Left lung (tissue), 10 donors: ENCODE measurements around the gene SYT8. TPM values are rescaled to one million over a fixed set of nuclear protein-coding genes. Genes with fewer than 3 reads are reported as not detected.
A peak's percentile ranks its signal among the peaks of the same experiment; 100 is the strongest.

Experiments used
- ATAC-seq: fragments of 200-7000 bp; cut with Tn5 transposase; one replicate; pipeline ENCODE4 v1.9.1; 2020; ENCODE audit warnings: moderate library complexity
- DNase-seq, 4 donors: peaks; one replicate each; pipeline ENCODE4 v3.0.0-alpha.2; 2013 to 2020
- H3K27ac ChIP-seq, 2 donors: fragments of 200-600 bp; sonication (generic) in 1 of 2; one replicate each; pipeline versions ENCODE4 v1.5.0 to v1.8.0; 2020 to 2021
- H3K27me3 ChIP-seq, 2 donors: fragments of 200-600 bp; sonication (generic) in 1 of 2; one replicate each; pipeline versions ENCODE4 v1.5.0 to v1.8.0; 2020 to 2021
- H3K36me3 ChIP-seq, 2 donors: fragments of 200-600 bp; sonication (generic) in 1 of 2; one replicate each; pipeline versions ENCODE4 v1.5.0 to v1.8.0; 2020 to 2021
- H3K4me1 ChIP-seq, 2 donors: fragments of 200-600 bp; one replicate each; pipeline ENCODE4 v1.8.0; 2021
- H3K4me3 ChIP-seq, 2 donors: fragments of 200-600 bp; sonication (generic) in 1 of 2; one replicate each; pipeline versions ENCODE4 v1.5.0 to v1.8.0; 2020 to 2021; ENCODE audit warnings: mild to moderate bottlenecking in 1 of 2
- H3K9me3 ChIP-seq, 2 donors: fragments of 200-600 bp; sonication (generic) in 1 of 2; one replicate each; pipeline versions ENCODE4 v1.5.0 to v1.8.0; 2020 to 2021
- CTCF ChIP-seq, 2 donors: fragments of 200-600 bp; sonication (generic) in 1 of 2; IDR thresholded peaks; one replicate each; pipeline versions ENCODE4 v1.5.0 to v1.8.0; 2021; ENCODE audit warnings: antibody characterized with exemption in 2 of 2
- intact Hi-C, 2 donors: fragments of 100-400 bp; cut with DNase I; formaldehyde crosslinking; loops; one replicate each; pipeline versions ENCODE4 v1.11.2 to v1.14.2; 2022
- polyA plus RNA-seq, 6 donors: library from polyadenylated mRNA; unstranded; fragments of 120-200 nt; gene quantifications; one replicate each; pipeline ENCODE4 v1.2.1, GENCODE V29; 2013; ENCODE audit not compliant: insufficient read length in 6 of 6
- total RNA-seq, 2 donors: library from RNA; stranded (reverse); fragmentation: NEBNext Ultra II Directional; extraction: Animal tissue kit (Norgen Biotek cat#: 25700); gene quantifications; one replicate each; pipeline ENCODE4 v1.2.1, GENCODE V29; 2021
- donor health status: DM: no; HTN: yes; CAD: no.
- donor health status: DM: no; HTN: no; CAD: no.

SYT8 gene
- total and polyA plus RNA-seq, 8 donors: 0.21 to 8.8 (median 1.1) TPM

DNA sequence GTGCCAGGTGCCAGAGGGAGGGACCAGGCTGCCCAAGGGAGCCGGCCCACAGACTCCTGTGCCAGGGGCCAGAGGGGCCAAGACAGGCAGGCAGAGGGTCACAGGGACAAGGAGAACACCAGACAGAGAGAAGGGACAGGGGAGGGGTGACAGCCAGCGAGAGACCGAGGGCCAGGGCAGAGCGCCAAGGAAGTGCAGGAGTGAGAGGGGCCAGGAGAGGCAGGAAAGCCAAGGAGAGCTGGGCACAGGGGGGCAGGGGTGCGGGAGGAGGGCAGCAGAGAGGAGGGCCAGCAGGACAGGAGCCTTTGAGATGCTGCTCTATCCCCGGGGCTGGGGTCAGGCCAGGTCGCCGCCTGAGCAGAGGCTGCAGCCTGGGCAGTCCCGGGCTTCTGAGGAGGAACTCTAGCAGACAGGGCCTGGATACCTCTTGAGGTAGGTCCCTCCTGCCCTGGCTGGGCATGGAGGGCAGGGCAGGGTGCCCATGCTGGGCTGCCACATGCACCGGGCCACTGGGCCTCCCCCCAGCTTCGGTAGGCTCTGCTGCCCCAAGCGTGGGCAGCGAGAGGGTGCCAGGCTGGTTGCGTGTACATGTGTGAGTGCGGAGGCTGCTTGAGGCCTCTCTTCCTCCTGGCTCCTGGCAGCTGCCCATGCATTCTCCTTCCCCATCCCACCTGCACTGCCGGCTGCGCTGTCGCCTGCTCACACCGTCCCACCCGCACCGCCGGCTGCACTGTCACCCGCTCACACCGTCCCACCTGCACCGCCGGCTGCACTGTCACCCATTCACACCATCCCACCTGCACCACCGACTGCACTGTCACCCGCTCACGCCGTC, 30.3 kb downstream of the SYT8 start:
- ATAC-seq: no peak
- TF ChIP-seq CTCF (IDR thresholded peaks at IDR 0.05): no peak
- intact Hi-C loops: no loop called here
- Histone ChIP-seq H3K4me1 (peaks cover 13 to 42% of the 10 kb centered on the region in 2 donors), H3K27me3 (peaks cover 0 to 26% of the 10 kb centered on the region in 2 donors), H3K36me3 (peaks cover 0 to 14% of the 10 kb centered on the region in 2 donors), H3K4me3 (no peak overlapping the region), H3K9me3 (no peaks in the 10 kb centered on the region), H3K27ac (no peak overlapping the region)
- peak in 1 of 4 donors; percentile 63 for DNase-seq

DNA sequence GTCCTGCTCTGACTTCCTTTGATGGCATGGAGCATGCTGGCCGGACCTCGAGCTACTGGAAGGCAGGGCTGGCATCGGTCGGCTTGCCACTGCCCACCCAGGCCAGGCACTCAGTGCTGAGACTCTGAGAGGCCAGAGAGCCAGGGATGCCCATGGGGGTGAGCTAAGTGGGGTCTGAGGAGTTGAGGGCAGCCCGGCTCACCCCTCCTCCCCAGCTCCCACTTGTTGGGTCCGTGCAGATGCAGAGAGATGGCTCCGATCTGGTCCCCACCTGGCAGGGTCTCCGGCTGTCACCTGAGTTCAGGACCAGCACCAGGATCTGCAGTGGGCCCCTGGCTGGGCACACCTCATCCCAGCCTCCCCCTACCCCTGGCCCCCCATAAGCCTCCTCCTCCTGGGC, 31.4 kb downstream of the SYT8 start:
- Histone ChIP-seq H3K27ac (no peak overlapping the region), H3K27me3 (peaks cover 0 to 37% of the 10 kb centered on the region in 2 donors), H3K4me1 (peaks cover 13 to 54% of the 10 kb centered on the region in 2 donors), H3K4me3 (no peak overlapping the region), H3K9me3 (no peaks in the 10 kb centered on the region), H3K36me3 (peaks cover 0 to 14% of the 10 kb centered on the region in 2 donors)
- intact Hi-C loops: no loop called here
- DNase-seq (peak in 1 of 4 donors; percentile 50), ATAC-seq (no peak)
- TF ChIP-seq CTCF (IDR thresholded peaks at IDR 0.05): no peak

DNA sequence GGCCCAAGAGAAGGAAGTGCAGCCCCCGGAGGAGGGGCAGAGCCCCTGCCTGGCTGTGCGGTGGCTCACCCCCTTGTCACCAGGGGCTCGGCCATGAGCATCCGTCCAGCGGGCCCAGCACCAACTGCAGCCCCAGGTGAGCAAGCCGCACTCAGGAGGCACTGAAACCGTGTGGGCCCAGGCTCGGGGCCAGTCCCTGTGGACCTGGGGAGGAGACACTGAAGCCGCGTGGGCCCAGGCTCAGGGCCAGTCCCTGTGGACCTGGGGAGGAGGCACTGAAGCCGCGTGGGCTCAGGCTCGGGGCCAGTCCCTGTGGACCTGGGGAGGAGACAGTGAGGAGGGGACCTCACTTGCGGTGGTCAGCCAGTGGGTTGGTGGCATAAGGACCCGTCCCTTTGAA, 32.0 kb downstream of the SYT8 start:
- Histone ChIP-seq H3K27ac (no peak overlapping the region), H3K36me3 (peaks cover 0 to 14% of the 10 kb centered on the region in 2 donors), H3K4me1 (peaks cover 13 to 54% of the 10 kb centered on the region in 2 donors), H3K4me3 (no peak overlapping the region), H3K27me3 (peaks cover 0 to 41% of the 10 kb centered on the region in 2 donors), H3K9me3 (no peaks in the 10 kb centered on the region)
- DNase-seq (no peak), ATAC-seq (no peak)
- intact Hi-C loops: no loop called here
- TF ChIP-seq CTCF (IDR thresholded peaks at IDR 0.05): no peak

DNA sequence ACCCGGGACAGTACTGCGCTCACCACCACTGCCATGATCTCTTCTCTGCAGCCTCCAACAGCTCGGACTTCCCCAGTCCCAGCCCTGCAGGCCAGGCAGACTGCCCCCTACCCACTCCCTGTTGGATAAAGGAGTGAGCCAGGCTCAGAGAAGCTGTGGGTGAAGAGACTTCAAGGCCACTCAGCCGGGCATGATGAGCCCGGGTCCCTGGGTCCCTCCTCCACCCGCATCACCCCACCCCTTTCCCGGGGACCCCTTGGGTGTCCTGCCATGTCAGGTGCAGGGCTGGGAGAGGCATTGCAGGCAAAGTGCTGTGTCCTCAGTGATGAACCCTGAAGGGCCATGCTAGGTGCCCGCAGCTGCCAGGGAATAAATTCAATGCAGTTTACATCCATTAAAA, 32.6 kb downstream of the SYT8 start:
- intact Hi-C loops: no loop called here
- Histone ChIP-seq H3K36me3 (peaks cover 0 to 14% of the 10 kb centered on the region in 2 donors), H3K4me3 (no peak overlapping the region), H3K4me1 (peaks cover 13 to 51% of the 10 kb centered on the region in 2 donors), H3K27ac (no peak overlapping the region), H3K9me3 (no peaks in the 10 kb centered on the region), H3K27me3 (peaks cover 0 to 41% of the 10 kb centered on the region in 2 donors)
- DNase-seq: peak in 1 of 4 donors; percentile 33
- ATAC-seq: no peak
- TF ChIP-seq CTCF (IDR thresholded peaks at IDR 0.05): no peak

- Histone ChIP-seq H3K27ac (no peak overlapping the region), H3K4me1 (peaks cover 12 to 43% of the 10 kb centered on the region in 2 donors), H3K36me3 (peaks cover 0 to 14% of the 10 kb centered on the region in 2 donors), H3K27me3 (peaks cover 0 to 41% of the 10 kb centered on the region in 2 donors), H3K4me3 (no peak overlapping the region), H3K9me3 (no peaks in the 10 kb centered on the region)
- DNase-seq (peak in 1 of 4 donors; percentile 70), ATAC-seq (no peak)
- intact Hi-C loops: no loop called here
- TF ChIP-seq CTCF (IDR thresholded peaks at IDR 0.05): no peak
These were observed 33.4 kb downstream of the SYT8 start for GRCh38 chr11:1868056-1868635.
